ENCODE results near the gene CACNA1A.

The CACNA1A gene

DNA sequence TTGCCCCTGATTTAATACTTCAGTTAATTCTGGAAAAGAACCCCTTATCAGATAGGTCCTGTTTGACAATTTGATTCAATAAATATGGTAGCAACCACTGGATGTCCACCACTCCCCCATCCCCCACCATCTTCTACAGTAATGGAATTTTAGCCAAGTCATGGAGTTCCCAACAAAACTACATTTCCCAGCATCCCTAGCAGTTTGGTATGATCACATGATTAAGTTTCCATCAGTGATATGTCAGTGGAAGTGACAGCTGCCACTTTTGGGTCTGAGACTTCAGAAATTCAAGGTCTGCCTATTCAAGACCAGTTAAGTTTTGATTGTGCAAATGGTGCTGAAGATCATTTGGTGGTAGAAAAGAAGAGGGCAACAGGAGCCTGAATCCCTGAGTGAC is 85.5 kb downstream of the CACNA1A start (continued):
- no peak for TF ChIP-seq ZNF658 (tag by site-specific recombination; IDR thresholded peaks at IDR 0.05)
- no peak for TF ChIP-seq ZNF555 (tag by site-specific recombination; conservative IDR thresholded peaks at IDR 0.05)
- no peak for TF ChIP-seq ZNF391 (tag by site-specific recombination; IDR thresholded peaks at IDR 0.05; ENCODE audit: borderline replicate concordance, low read depth)
- no peak for TF ChIP-seq ZNF518A (tag by site-specific recombination; conservative IDR thresholded peaks at IDR 0.05; ENCODE audit: low read depth)
- no peak for TF ChIP-seq ZBTB10 (tag by site-specific recombination; IDR thresholded peaks at IDR 0.05)
- TF ChIP-seq MEIS1 (CRISPR knock-in tag; IDR thresholded peaks at IDR 0.05; ENCODE audit: borderline replicate concordance), result no peak
- TF ChIP-seq, protein P1, sequence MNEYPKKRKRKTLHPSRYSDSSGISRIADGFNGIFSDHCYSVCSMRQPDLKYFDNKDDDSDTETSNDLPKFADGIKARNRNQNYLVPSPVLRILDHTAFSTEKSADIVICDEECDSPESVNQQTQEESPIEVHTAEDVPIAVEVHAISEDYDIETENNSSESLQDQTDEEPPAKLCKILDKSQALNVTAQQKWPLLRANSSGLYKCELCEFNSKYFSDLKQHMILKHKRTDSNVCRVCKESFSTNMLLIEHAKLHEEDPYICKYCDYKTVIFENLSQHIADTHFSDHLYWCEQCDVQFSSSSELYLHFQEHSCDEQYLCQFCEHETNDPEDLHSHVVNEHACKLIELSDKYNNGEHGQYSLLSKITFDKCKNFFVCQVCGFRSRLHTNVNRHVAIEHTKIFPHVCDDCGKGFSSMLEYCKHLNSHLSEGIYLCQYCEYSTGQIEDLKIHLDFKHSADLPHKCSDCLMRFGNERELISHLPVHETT (tag by site-specific recombination; IDR thresholded peaks at IDR 0.05), result no peak
- TF ChIP-seq ZNF350 (tag by site-specific recombination; IDR thresholded peaks at IDR 0.05), result no peak
- no peak for TF ChIP-seq KLF10 (tag by site-specific recombination; IDR thresholded peaks at IDR 0.05)

DNA sequence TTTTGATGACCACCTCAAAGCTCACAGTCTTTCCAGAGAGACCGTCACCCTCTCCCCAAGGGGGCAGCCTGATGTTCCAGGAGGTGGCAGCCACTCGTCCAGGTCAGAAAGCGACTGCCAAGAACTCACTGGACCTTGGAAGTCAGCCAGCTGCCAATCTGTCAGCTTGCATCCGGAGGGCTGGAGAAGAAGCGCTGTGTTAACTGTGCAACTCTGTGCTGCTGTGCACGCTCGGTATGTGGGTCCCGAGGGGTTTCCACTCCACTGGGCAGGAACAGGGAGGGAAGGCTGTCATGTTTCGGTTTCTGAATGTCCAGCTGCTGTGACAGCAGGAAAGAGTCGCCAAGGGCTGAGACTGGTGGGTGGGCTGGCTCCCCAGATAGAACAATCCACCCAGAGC is 89.2 kb downstream of the CACNA1A start:
- no peaks in the 10 kb centered on the region for H3K9me3 ChIP-seq (ENCODE audit: control insufficient read depth, insufficient read depth, low read depth, low read length)
- ChIA-PET POLR2A (no interaction called here), CTCF (interaction anchor here (0.7 to 1.3 kb wide), 2 partner anchors 13 to 173 kb away, joined by 5 read pairs; no protein-coding TSS in a partner anchor)
- no peaks in the 10 kb centered on the region for H3K4me1 ChIP-seq (ENCODE audit: control insufficient read depth, insufficient read depth, low read length)
- H3K36me3 ChIP-seq (ENCODE audit: control insufficient read depth in 2 of 2, insufficient read depth in 1 of 2, low read length in 2 of 2), result no peaks in the 10 kb centered on the region
- TF ChIP-seq ZIC2 (tag by site-specific recombination; IDR thresholded peaks at IDR 0.05) (peak; percentile 35; the same call in 1 of the 2 replicates), HOXA7 (CRISPR knock-in tag; IDR thresholded peaks at IDR 0.05; ENCODE audit: borderline replicate concordance) (no peak)
- no peak overlapping the region for H3K27ac ChIP-seq (ENCODE audit: extremely low read depth, low read depth, low read length)
- H3K4me3 ChIP-seq (ENCODE audit: low read depth, low read length), result no peak overlapping the region

DNA sequence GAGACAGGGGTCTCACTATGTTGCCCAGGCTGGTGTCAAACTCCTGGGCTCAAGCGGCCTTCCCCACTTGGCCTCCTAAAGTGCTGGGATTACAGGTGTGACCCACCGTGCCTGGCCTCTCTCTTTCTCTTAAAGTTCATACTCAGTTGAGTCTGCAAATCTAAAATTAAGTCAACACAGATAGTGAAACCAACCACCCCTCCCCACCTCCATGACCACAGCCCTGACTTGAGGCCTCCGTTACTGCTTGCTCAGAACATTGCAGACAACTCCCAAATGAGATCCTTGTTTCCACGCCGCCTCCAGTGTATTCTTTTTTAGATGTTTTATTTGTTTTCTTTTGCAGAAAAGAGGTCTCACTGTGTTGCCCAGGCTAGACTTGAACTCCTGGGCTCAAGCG is 94.4 kb downstream of the CACNA1A start:
- no peak overlapping the region for H3K4me3 ChIP-seq (ENCODE audit: low read depth, low read length)
- ChIA-PET POLR2A (no interaction called here), CTCF (interaction anchor here (0.7 kb wide), 2 partner anchors 134 to 217 kb away, joined by 4 to 5 read pairs; no protein-coding TSS in a partner anchor)
- H3K36me3 ChIP-seq (ENCODE audit: control insufficient read depth in 2 of 2, insufficient read depth in 1 of 2, low read length in 2 of 2), result no peaks in the 10 kb centered on the region
- no peaks in the 10 kb centered on the region for H3K9me3 ChIP-seq (ENCODE audit: control insufficient read depth, insufficient read depth, low read depth, low read length)
- H3K4me1 ChIP-seq (ENCODE audit: control insufficient read depth, insufficient read depth, low read length), result no peaks in the 10 kb centered on the region
- no peak overlapping the region for H3K27ac ChIP-seq (ENCODE audit: extremely low read depth, low read depth, low read length)
- TF ChIP-seq, protein P1 (tag by site-specific recombination; IDR thresholded peaks at IDR 0.05), result no peak
- no peak for TF ChIP-seq REPIN1 (tag by site-specific recombination; IDR thresholded peaks at IDR 0.05; ENCODE audit: low read depth)
- no peak for TF ChIP-seq ZNF2 (tag by site-specific recombination; IDR thresholded peaks at IDR 0.05)
- TF ChIP-seq ZNF146 (tag by site-specific recombination; IDR thresholded peaks at IDR 0.05), result no peak
- TF ChIP-seq ZNF830 (tag by site-specific recombination; IDR thresholded peaks at IDR 0.05; ENCODE audit: low read depth), result no peak

All from HEK293 (cell line).